HK-2 (cell line): ENCODE results near the gene AVPR2.

Source experiments
- DNase-seq: peaks from one replicate; pipeline ENCODE4 v3.0.0-alpha.2; 2018; ENCODE audit not compliant: unreplicated experiment

Gene AVPR2

DNA sequence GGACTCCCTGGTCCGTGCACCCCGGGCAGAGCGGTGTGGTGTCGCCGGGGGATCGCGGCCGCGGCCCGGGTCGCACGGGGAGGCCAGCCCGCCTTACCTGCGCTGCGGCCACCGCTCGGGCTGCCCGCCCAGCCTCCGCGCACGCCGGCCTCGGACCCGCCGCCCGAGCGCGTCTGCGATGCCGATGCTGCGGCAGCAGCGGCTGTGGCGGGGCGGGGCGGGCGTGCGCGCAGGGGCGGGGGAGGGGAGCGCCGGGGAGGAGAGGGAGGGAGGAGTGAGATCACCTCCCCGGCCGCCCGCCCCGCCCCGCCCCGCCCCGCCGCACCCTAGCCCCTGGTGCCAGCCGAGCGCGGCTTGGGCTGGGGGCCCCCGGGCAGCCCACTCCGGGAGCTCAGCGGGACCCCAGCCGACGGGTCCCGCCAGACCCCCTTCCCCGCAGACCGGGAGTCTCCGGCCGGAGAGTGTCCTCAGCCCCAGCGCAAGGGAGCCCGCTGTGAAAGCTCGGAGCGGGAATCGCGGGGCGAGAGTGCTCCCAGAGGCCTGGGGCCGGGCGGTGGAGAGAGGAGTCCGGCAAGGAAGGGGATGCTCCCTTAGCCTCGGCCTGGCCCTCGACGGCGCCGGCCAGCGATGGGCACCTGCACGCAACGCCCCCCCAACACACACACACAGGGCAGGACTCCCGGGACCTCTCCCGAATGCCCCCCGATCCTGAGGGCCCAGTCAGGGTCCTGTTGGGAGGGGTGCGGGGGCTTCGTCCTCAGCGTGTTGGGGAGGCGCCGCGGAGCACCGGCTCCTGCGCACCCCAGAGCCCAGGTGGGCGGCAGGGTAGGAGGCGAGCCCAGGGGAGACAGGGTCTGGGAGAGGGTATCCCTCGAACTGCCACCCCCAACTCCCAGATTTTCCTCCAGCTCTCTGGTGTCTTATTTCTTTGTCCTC, 18.2 kb upstream of the AVPR2 start, which contains the start of gene L1CAM:
Gene L1CAM (minus strand): TSS at position 206 of the 936 bp plus-strand sequence. CDS start 10,337 bp downstream, outside the sequence.
- DNase-seq: peak; percentile 66

DNA sequence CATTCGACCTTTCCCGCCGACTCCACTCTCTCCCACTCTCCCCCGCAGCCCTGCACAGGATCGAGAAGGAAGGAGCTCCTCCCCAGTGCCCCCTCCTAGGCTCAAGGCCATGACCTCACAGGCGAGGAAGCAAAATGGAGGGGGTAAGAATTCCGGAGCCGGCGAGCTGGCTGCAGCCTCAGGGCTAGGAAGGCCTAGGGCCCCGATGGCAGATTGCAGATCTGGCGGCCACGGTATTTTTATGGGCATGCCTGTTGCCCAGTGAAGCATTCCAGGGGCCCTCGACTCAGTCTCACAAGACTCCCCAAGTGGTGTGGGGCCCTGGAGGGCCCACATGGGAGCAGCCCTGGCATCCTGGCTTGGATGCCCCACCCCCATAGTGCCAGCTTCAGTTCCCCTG, 17.6 kb upstream of the AVPR2 start:
- DNase-seq: peak; percentile 78

DNA sequence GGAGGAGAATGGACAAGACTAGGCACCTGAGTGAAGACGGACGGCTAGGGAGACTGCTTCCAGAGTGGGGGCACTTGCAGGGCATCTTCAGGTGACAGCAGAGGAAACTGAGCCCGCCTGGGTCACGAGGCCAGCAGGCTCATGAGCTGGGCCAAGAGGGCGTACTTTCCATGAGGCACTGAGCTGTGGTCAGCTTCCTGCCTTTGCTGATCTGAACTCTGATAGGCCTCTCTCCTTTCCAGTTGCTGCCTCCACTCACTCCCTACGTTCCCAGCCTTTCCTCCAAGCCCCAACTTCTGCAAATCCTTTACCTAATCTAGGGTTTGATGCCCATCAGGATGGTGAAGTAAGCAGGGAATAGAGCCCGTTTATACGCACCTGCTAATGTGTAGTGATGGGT, 17.1 kb upstream of the AVPR2 start:
- DNase-seq: no peak

DNA sequence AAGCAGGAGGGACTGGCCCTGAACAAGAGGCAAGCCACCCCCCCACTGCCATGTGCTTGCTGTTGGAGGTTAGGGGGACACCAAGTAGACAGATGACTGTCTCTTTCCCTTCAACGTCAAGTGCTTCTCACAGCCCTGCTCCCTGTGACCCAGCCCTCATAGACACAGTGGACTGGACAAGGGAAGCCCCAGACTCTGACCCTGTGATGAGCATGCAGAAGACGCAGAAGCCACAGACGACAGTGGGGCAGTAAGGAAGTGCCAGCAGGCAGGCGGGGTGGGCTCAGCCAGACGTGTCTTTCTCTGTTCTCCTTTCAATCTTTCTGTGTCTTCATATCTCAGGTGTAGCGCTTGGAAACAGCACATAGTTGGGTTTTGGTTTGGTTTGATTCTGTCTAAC, 16.1 kb upstream of the AVPR2 start:
- no peak for DNase-seq

DNA sequence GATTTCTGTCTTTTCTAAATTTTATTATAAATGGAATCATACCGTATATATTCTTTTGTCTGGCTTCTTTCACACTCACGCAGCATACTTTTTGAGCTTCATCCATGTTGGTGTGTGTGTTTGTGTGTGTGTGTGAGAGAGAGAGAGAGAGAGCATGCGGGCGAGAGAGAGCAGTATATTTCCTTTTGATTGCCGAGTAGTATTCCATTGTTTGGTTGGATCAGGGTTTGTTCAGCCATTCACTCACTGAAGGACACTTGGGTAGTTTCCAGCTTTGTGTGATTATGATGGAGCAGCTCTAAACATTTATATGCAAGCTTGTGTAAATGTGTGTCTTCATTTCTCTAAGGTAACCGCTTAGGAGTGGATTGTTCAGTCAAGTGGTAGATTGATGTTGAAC, 15.3 kb upstream of the AVPR2 start:
- no peak for DNase-seq

DNA sequence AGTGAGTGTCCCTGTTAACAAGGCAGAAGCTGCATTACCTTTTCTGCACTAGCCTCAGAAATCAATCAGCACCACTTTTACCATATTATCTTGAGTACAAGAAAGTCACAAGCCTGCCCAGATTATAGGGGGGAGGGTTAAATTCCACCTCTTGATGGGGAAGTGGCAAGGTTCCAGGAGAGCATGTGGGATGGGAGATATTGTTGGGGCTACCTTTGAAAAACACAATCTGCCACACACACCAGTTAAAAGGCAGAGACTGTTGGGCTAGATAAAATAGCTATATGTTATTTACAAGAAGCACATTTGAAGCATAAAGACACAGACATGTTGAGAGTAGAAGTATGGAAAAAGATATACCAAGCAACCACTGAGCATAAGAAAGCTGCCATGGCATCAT, 6.6 kb upstream of the AVPR2 start:
- no peak for DNase-seq

DNA sequence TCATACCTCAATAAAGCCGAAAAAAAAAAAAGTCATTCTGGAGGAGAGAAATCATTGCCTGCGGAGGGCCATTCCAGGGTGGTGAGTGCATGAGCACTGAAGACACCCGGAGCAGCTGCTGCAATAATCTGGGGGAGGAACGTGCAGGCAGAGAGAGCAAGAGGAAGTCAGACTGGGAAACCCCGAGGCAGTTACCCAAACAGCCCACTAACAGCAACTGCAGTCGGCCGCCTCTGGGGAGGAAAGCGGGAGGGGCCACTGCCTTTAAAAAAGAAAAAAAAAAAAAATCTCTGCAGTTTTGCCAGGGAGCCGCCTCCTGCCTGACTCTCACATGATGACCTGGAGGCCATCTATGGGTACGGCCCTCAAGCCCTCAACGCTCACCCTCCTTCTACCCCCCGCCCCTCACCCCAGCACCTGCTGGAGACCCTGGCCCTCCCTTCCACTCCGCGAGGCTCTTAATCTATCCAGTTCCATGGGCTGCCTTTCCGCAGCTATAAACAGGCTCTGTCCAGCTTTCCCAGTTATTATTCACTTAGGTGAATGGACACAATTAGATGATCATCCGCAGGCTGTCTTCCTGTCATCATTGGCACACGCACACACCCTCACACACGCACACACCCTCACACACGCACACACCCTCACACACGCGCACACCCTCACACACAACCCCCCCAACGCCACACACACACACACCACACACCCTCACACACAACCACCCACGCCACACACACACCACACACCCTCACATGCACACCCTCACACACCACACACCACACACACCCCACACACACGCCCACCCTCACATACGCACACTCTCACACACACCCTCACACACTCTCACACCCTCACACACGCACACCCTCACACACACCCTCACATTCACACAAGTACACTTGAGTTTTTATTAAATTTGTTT, 3.4 kb upstream of the AVPR2 start:
- peak; percentile 80 for DNase-seq

DNA sequence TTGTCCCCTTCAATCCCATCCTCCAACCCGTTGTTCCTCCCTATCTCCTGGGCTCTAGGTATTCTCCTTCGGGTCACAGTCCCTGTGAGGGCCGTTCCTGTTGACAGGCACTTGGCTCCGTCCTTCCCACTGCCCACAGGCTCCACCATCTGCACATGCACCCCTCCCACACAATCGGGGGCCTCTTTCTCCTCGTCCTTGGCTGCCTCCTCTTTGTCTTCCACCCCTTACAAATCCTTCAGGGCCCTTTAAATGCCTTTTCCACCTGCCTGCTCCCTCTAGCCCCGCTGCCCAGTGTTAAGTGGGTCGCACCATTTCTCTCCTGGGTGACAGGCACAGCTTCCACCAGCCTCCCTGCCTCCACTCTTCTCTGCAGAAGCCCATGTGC, 2.7 kb upstream of the AVPR2 start:
- no peak for DNase-seq

DNA sequence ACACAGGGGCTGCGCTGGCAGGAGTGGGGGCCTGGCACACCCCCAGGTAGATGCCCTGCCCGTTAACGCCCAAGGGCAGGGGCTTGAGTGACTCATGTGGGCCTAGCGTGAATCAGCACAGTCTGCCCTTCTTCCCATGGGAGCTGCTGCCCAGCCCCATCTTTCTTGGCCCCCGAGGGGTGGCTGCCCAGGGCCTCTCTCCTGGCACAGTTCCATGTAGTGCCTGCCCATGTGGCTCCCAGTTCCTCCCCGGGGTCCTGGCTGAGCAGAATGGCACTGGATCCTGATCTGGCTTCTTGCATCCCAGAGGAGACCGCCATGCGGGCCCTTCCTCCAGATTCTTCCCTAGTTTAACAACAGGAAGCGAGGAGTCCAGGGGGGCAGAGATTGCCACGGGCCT, 2.1 kb upstream of the AVPR2 start:
- no peak for DNase-seq

DNA sequence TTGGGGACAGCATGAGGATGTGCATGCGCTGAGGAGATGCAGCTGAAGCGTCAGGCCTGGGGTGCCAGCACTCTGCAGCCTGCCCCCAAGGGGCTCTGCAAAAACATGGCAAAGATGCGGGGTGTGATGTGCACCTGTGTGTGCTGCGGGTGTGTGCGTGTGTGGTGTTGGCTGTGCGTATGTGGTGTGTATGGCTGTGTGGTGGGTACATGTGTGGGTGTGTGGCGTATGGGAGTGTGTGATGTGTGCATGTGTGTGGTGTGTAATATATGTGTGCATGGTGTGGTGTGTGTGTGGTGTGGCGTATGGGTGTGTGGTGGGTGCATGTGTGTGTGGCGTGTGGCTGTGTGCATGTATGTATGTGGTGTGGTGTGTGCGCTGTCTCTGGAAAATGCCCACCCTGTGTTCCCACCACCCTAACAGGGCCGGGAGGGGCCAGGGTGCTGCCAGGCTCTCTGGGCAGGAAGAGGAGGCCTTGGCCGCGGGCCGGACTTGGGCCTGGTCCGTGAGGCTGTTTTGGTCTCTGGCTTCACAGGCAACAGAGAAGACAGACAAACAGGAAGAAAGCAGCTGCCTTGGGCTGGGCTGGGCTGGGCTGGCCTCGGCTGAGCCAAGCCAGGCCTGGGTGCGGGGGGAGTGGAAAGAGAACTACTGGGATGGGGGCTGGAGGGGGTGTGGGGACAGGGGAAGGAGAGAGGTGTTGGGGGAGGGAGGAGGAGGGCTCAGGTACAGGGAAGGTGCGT, 1.1 kb upstream of the AVPR2 start:
- no peak for DNase-seq

DNA sequence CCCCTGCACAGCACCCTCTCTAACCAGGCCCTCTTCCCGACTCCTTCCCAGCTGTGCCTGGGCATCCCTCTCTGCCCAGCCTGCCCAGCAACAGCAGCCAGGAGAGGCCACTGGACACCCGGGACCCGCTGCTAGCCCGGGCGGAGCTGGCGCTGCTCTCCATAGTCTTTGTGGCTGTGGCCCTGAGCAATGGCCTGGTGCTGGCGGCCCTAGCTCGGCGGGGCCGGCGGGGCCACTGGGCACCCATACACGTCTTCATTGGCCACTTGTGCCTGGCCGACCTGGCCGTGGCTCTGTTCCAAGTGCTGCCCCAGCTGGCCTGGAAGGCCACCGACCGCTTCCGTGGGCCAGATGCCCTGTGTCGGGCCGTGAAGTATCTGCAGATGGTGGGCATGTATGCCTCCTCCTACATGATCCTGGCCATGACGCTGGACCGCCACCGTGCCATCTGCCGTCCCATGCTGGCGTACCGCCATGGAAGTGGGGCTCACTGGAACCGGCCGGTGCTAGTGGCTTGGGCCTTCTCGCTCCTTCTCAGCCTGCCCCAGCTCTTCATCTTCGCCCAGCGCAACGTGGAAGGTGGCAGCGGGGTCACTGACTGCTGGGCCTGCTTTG, 1.1 kb downstream of the AVPR2 start:
- DNase-seq: no peak

DNA sequence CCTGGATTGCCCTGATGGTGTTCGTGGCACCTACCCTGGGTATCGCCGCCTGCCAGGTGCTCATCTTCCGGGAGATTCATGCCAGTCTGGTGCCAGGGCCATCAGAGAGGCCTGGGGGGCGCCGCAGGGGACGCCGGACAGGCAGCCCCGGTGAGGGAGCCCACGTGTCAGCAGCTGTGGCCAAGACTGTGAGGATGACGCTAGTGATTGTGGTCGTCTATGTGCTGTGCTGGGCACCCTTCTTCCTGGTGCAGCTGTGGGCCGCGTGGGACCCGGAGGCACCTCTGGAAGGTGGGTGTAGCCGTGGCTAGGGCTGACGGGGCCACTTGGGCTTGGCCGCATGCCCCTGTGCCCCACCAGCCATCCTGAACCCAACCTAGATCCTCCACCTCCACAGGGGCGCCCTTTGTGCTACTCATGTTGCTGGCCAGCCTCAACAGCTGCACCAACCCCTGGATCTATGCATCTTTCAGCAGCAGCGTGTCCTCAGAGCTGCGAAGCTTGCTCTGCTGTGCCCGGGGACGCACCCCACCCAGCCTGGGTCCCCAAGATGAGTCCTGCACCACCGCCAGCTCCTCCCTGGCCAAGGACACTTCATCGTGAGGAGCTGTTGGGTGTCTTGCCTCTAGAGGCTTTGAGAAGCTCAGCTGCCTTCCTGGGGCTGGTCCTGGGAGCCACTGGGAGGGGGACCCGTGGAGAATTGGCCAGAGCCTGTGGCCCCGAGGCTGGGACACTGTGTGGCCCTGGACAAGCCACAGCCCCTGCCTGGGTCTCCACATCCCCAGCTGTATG, 1.8 kb downstream of the AVPR2 start:
- DNase-seq: no peak

DNA sequence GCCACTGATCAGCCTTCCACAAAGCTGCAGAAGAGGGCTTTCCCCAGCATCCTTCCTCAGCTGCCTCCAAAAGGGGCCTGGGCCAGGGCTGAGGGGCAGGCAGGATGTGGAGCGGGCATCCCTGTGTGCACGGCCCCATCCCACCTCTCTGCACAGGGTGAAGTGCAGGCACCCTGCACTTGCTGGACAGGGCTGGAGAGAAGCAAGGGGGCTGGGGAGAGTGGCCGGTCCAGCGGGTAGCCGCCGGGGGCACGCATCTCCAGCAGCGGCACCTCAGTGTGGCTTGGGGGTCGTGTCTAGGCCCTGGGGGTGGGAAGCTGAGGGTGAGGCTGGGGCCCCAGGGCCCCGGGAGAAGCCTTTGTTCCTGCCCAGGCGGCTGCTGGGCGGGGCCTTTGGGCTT, 3.0 kb downstream of the AVPR2 start:
- DNase-seq: no peak

DNA sequence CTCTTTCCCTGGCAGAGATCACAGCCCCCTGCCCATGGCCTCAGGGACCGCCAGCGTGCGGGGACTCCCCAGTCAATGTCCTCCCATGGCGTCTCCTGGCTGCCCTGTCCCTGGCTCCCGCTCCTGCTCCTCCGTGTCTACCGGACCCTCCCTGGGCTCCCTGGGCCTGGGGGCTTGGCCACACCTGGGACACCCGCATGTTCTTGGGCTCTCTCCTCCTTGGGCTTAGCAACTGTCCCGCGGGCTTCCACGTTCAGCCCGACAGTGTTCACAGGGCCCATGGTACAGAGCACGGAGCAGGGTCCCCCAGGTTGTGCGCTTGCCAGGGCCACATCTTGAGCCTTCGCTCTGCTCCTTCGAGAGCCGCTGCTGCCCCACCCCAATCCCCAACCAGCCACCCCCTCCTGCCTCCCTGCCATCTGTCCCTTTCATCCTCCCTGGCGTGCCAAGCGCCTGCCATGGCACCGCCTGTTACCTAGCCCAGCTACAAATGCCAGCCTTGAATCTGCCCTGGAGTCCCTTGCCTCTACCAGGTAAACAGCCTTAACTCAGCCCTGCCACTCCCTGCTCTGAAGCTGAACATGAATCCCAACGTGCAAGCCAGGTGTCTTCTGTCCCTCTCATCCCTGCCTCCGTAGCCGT, 3.9 kb downstream of the AVPR2 start:
- DNase-seq: no peak

DNA sequence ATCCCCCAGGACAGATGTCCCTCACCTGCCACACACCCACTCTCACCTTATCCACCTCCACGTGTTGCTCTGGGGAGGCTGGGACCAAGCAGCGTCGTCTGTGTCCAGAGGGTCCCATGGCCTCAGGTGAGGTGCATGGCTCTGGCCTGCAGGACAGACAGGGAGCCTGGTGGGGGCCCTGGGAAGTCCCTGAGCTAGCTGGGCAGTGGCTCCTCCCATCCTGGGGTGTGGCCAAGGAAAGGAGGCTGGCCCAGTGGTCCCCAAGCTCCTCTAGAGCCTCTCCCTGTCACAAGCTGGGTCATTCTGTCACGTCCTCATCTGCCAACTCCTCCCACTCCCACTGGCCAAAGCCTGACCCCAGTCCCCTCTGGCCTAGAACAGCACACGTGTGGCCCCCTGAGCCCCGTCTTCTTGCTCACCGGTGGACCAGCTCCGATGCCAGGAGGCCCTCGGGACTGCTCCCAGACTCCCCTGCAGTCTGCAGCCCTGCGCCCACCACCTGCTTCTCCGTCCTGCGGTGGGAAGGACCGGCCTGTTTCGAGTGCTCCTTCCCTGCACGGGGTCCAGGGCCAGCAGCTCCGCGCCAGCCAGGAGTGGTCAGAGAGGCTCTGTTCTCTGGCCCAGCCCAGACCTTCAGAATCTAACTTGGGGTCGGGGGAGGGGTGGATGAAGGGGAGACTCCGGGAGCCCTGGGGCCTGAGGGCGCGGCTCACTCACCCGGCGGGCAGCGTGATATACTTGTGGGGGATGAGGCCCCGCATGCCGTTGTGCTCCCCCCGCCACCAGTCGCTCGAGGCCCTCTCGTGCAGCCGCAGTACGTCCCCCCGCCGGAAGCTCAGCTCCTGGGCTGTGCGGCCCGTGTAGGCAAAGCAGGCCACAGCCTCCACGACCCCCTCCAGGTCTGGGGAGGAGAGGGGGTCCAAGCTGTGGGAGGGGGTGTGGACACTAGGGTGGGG, 4.8 kb downstream of the AVPR2 start:
- DNase-seq: no peak

DNA sequence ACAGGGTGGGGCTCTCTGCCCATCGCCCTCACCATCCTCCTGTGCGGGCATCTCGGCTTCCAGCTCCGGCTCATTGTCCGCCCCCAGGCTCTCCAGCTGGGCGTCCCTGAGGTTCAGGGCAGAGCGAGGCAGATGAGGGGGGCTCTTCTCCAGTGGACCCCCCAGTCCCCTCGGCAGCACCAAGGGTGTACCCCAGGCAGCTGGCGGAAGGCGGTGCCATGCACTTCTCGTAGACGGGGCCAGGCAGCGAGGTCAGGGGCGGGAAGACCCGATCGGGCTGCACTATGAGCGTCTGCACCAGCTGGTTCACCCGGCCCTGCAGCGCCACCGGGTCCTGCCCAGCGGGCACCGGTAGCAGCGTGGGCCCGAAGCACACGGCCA, 5.5 kb downstream of the AVPR2 start:
- DNase-seq: no peak

DNA sequence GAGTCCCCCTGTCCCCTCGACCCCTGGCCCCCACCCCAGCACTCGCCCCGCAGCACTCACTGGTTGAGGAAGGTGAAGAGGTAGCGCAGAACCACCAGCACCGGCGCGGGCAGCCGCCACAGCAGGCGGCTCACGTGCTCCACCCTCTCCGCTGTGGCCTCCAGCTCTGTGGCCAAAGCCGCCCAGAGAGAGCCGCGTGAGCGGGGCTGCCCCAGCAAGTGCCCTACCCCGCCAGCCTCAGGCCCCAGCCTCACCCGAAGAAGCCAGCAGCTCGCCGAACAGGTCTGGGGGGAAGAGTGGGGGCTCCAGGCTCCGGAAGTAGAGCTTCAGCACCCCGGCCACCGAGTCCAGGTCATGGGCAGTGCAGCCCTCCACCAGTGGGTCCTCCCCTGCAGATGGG, 6.0 kb downstream of the AVPR2 start:
- DNase-seq: no peak

DNA sequence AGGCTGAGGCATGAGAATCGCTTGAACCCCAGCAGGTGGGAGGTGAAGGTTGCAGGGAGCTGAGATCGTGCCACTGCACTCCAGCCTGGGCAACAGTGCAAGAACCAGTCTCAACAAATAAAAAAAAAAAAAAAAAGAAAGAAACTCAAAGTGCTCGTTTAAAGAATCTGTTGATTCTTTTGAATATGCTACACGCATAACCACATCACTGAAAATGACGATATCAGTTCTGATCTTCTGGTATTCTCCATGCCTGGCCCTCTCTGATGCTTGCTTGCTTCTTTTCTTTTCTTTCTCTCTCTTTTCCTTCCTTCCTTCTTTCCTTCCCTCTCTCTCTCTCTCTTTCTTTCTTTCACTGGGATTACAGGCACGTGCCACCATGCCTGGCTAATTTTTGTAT, 7.3 kb downstream of the AVPR2 start:
- DNase-seq: no peak

DNA sequence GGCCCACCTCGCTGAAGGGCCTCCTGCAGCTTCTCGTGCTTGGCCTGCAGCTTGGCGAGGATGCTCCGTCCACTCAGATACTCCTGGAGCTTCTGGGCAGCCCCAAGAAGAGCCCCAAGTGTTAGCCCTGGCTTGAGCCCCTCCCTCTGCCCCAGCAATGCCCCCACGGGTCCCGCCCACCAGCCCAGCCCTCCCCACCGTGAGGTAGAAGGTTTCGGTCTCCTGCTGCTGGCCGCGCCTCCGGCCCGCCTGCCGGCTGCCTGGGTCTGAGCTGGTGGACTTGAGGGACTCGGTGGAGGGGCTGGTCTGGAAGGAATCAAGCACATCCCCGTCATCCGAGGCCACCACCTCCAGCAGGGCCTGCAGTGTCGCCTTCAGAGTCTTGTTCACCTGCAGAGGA, 8.7 kb downstream of the AVPR2 start:
- no peak for DNase-seq
